T-helper 2 cell treated with Interferon-gamma antibody and Interleukin-4, amounts not matched to agents 5 μg/mL and 100 μg/mL, for 36 hours (primary cell): ENCODE results near the gene ZNF844.

ENCODE experiments used
- DNase-seq: peaks from one replicate; pipeline ENCODE4 v3.0.0; 2021; ENCODE audit warnings: low spot score
- H3K27ac Mint-ChIP-seq: one replicate; pipeline ENCODE4 v1.8.0; 2021; ENCODE audit warnings: mild to moderate bottlenecking, mixed read lengths
- H3K27me3 Mint-ChIP-seq: one replicate; pipeline ENCODE4 v1.8.0; 2021; ENCODE audit warnings: low read depth, mixed read lengths
- H3K36me3 Mint-ChIP-seq: one replicate; pipeline ENCODE4 v1.8.0; 2021; ENCODE audit warnings: low read depth, mixed read lengths
- H3K4me1 Mint-ChIP-seq: one replicate; pipeline ENCODE4 v1.8.0; 2021; ENCODE audit warnings: low read depth, mixed read lengths
- H3K4me3 Mint-ChIP-seq: one replicate; pipeline ENCODE4 v1.8.0; 2022; ENCODE audit warnings: mild to moderate bottlenecking, moderate library complexity, mixed read lengths
- H3K9me3 Mint-ChIP-seq: one replicate; pipeline ENCODE4 v1.8.0; 2021; ENCODE audit warnings: mixed read lengths

The ZNF844 gene

DNA sequence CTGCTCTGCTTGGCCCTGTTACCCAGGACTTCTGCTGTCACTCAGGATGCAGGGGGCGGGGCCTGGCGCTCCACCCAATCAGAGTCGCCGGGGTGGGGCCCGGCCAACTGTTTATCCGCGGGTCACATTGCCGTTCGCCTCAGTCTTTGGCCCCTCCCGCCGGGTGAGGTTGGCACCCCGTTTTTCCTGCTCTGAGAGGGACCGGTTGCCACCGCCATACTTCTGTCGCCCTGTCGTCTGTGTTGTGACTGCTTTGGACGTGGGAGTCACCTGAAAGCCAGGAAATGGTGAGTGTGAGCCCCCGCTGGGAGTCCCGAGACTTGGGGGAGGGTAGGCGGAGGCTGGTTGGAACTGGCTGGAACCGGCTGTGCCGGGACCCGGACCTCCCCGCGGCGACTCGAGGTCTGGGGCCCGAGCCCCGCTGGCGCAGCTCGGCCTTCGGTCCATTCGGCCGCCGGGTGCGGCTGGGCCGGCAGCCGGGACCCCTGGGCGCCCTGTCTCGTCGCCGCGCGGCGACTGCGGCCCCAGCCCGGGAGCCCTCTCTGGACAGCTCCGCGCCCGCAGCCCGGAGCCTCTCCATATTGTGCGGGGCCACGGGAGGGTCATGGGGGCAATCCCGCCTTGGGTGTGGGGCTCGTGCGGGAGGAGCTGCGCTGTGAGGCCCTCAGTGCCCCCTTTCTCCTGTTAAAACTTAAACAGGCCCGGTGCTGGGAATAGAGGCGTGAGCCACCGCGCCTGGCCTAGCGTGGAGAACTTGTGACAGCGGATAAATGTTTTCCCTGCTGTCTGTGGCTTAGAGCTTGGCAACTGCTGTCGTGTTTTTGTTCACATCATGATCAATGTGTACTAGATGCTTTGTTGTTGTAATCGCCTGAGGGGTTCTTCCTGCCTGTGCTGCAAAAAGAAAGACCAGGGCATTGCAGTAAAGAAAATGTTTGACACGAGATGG, at the start of gene ZNF844:
Gene ZNF844 (plus strand): TSS at position 142 of the 949 bp plus-strand sequence. CDS start 143 bp downstream, at position 285.
- Mint-ChIP-seq H3K4me1 (peaks cover 2% of the 10 kb centered on the region), H3K4me3 (peak within 1 kb of the TSS; percentile 74), H3K27me3 (no peaks in the 10 kb centered on the region), H3K27ac (peak within 1 kb of the TSS; percentile 69), H3K9me3 (peaks cover 14% of the 10 kb centered on the region), H3K36me3 (peaks cover 2% of the 10 kb centered on the region)
- peak; percentile 58 for DNase-seq

DNA sequence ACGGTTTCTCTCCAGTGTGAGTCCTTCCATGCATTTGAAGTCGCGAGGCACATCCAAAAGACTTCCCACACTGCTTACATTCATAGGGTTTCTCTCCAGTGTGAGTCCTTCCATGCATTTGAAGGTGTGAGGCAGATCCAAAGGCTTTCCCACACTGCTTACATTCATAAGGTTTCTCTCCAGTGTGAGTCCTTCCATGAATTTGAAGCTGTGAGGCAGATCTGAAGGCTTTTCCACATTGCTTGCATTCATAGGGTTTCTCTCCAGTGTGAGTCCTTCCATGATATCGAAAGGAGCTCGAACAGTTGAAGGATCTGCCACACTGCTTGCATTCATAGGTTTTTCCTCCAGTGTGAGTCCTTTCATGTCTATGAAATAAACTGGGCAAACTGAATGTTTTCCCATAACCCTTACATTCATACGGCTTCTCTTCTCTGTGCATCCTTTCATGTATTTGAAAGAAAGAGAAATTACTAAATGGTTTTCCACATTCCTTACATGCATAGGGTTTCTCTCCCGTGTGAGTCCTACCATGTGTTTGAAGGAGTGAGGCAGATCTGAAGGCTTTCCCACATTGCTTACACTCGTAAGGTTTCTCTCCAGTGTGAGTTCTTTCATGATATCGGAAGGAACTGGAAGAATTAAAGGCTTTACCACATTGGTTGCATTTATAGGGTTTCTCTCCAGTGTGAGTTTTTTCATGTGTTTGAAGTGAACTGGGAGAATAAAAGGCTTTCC, 49.3 kb upstream of the ZNF844 start:
- Mint-ChIP-seq H3K4me1 (no peaks in the 10 kb centered on the region), H3K9me3 (peaks cover 50% of the 10 kb centered on the region), H3K4me3 (no peak overlapping the region), H3K27me3 (no peaks in the 10 kb centered on the region), H3K27ac (no peak overlapping the region), H3K36me3 (peaks cover 60% of the 10 kb centered on the region)
- DNase-seq = no peak

DNA sequence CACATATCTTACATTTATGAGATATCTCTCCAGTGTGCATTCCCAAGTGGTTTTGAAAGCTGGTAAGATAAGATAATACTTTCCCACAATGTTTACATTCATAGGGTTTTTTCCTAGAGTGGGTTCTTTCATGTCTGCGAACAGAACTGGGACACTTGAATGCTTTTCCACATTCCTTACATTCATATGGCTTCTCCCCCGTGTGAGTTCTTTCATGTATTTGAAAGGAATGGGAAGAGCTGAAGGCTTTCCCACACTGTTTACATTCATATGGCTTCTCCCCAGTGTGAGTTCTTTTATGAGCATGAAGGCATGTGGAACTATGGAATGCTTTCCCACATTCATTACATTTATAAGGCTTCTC, 48.8 kb upstream of the ZNF844 start:
- Mint-ChIP-seq H3K9me3 (peaks cover 50% of the 10 kb centered on the region), H3K36me3 (peaks cover 57% of the 10 kb centered on the region)

DNA sequence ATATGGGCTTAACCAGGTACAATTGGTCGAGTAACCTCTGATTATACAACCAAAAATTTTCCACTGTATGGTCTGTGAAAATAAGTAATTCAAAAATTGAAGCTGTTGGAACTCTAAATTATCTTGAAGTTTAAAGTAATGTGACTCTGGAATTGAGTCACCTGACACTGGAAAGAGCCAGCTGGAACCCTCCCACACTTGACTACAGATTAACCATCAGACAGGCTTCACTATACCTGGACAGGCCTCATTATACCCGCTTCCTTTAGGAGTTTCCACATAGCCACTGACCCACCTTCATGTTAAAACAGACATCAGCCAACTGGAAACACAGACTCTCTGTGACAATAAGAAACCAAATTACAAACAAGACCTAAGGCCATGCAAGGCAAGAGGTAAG, 30.3 kb upstream of the ZNF844 start:
- H3K27me3 Mint-ChIP-seq = no peaks in the 10 kb centered on the region
- peaks cover 2% of the 10 kb centered on the region for H3K4me1 Mint-ChIP-seq
- H3K36me3 Mint-ChIP-seq = peaks cover 20% of the 10 kb centered on the region
- H3K9me3 Mint-ChIP-seq = peaks cover 48% of the 10 kb centered on the region
- no peak overlapping the region for H3K27ac Mint-ChIP-seq
- DNase-seq = no peak
- peak overlapping the region; percentile 46 for H3K4me3 Mint-ChIP-seq

More for the DNA sequence above, 48.8 kb upstream of the ZNF844 start:
- H3K27me3 Mint-ChIP-seq = no peaks in the 10 kb centered on the region
- no peak overlapping the region for H3K4me3 Mint-ChIP-seq
- no peak overlapping the region for H3K27ac Mint-ChIP-seq
- H3K4me1 Mint-ChIP-seq = no peaks in the 10 kb centered on the region
- no peak for DNase-seq

DNA sequence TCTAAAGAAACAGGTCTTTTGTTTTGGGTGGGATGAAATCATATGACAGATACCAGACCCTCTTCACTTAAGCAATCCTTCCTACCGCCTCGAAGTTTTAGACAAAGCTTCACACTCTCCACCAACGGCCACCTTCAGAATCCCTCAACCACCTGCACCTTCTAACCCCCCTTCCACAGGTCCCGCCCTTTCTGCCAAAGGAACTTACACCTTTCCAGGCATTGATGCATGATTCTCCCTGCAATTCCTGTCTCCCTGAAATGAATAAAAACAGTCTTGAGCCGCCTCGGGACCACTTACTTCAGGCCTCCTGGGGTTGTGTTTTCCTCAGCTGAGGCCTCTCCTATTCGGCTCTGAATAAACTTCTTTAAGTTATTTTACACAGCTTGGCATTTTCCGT, 29.9 kb upstream of the ZNF844 start:
- Mint-ChIP-seq H3K4me3 (peak overlapping the region; percentile 46), H3K9me3 (peaks cover 51% of the 10 kb centered on the region), H3K4me1 (peaks cover 2% of the 10 kb centered on the region), H3K36me3 (peaks cover 21% of the 10 kb centered on the region), H3K27ac (no peak overlapping the region), H3K27me3 (no peaks in the 10 kb centered on the region)
- DNase-seq = no peak

DNA sequence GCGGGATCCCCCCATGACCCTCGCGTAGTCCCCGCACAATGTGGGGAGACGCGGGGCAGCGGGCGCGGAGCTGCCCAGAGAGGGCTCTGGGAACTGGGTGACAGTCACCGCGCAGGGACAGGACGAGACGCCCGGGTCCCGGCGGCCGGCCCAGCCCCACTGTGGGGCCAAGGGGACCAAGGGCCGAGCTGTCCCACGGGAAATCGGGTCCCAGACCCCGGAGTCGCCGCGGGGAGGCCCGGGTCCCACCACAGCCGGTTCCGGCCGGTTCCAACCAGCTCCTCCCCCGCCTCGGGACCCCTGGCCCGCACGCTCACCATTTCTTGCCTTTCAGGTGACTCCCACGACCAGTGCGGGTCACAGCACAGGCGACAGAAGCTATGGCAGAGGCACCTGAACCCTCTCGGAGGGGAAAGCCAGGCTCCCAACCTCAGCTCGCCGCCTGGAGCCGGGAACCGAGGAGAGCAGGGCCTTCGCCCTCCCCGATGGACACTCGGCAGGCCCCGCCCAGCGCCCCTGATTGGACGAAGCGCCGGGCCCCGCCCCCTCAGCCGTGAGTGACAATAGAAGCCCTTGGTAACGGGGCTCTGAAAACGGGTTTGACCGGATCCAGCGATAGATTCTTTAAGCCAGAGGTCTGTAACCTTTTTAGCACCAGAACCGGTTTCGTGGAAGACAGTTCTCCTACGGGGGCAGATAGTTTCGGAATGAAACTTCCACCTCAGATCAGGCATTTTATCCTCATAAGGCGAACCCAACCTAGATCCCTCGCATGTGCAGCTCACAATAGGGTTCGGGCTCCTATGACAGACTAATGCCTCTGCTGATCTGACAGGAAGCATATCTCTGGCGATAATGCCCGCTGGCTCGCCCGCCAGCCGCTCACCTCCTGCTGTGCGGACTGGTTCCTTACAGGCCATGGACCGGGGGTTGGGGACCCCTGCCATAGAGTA, 29.0 kb upstream of the ZNF844 start, which contains the start of gene ZNF433:
Gene ZNF433 (minus strand): TSS at position 460 of the 953 bp plus-strand sequence. CDS start 140 bp downstream, at position 320.
- Mint-ChIP-seq H3K9me3 (peaks cover 49% of the 10 kb centered on the region), H3K4me1 (peaks cover 2% of the 10 kb centered on the region), H3K27ac (no peak within 1 kb of the TSS), H3K4me3 (peak within 1 kb of the TSS; percentile 70), H3K36me3 (peaks cover 18% of the 10 kb centered on the region), H3K27me3 (no peaks in the 10 kb centered on the region)
- DNase-seq = peak; percentile 51

DNA sequence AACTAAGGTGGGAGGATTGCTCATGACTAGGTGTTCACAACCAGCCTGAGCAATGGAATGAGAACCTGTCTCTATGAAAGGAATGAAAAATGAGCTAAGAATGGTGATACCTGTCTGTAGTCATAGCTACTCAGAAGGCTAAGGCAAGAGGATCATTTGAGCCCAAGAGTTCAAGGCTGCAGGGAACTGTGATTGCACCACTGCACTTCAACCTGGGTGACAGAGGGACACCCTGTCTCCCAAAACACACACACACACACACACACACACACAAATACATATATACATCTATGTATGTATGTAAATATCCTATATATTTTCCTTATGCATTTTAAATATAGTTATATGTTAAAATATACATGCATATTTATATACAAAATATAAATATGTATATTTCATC, 21.6 kb upstream of the ZNF844 start:
- DNase-seq = no peak
- no peaks in the 10 kb centered on the region for H3K4me1 Mint-ChIP-seq
- no peak overlapping the region for H3K4me3 Mint-ChIP-seq
- no peaks in the 10 kb centered on the region for H3K27me3 Mint-ChIP-seq
- peaks cover 55% of the 10 kb centered on the region for H3K9me3 Mint-ChIP-seq
- H3K27ac Mint-ChIP-seq = no peak overlapping the region
- peaks cover 38% of the 10 kb centered on the region for H3K36me3 Mint-ChIP-seq

DNA sequence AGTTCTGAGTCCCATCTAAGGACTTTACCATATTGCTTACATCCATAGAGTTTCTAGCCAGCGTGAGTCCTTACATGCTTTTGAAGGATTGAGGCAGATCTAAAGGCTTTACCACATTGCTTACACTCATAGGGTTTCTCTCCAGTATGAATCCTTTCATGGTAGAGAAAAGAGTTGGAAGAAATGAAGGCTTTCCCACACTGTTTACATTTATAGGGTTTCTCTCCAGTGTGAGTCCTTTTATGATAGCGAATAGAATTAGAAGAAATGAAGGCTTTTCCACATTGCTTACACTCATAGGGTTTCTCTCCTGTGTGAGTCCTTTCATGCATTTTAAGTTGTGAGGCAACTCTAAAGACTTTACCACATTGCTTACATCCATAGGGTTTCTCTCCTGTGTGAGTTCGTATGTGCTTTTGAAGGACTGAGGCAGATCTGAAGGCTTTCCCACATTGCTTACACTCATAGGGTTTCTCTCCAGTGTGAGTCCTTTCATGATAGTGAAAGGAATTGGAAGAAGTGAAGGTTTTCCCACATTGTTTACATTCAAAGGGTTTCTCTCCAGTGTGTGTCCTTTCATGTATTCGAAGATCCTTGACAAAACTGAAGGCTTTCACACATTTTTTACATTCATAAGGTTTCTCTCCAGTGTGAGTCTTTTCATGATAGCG, 20.6 kb upstream of the ZNF844 start:
- Mint-ChIP-seq H3K9me3 (peaks cover 54% of the 10 kb centered on the region), H3K27me3 (no peaks in the 10 kb centered on the region)

DNA sequence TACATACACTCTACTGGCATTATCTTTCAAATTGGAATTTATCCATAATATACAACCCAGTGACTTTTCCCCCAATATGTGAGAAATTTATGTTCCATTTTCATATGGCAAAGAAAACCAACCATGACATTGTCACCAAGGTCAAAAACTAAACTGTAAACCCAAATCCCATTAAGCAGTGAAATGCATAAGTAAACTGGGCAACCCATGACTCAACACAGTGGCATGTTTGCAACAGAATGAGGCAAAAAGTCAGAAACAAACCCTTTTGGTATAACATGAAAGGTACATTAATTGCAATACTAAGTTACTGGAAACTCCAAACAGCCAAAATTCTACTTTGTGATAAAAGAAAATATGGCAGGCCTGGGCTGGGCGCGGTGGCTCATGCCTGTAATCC, 16.7 kb upstream of the ZNF844 start:
- H3K4me1 Mint-ChIP-seq = peaks cover 5% of the 10 kb centered on the region
- no peak overlapping the region for H3K27ac Mint-ChIP-seq
- peaks cover 3% of the 10 kb centered on the region for H3K27me3 Mint-ChIP-seq
- H3K36me3 Mint-ChIP-seq = peaks cover 41% of the 10 kb centered on the region
- H3K9me3 Mint-ChIP-seq = peaks cover 48% of the 10 kb centered on the region
- no peak overlapping the region for H3K4me3 Mint-ChIP-seq
- no peak for DNase-seq

More for the DNA sequence above, 20.6 kb upstream of the ZNF844 start:
- H3K27ac Mint-ChIP-seq = no peak overlapping the region
- no peak for DNase-seq
- no peak overlapping the region for H3K4me3 Mint-ChIP-seq
- peaks cover 37% of the 10 kb centered on the region for H3K36me3 Mint-ChIP-seq
- no peaks in the 10 kb centered on the region for H3K4me1 Mint-ChIP-seq

DNA sequence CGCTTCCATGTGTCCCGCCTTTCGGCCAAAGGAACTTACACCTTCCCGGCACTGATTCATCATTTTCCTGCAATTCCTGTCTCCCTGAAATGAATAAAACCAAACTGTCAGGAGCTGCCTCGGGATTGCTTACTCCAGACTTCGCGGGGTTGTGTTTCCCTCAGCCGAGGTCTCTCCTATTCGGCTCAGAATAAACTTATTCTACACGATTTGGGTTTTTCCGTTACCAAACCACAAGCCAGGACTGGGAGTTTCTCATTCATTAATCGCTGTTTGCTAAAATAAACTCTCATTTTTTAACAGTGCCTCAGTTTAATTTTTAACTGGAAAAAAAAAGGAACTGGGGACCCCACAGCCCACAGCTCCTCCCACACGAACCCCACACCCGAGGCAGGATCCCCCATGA, 12.4 kb upstream of the ZNF844 start:
- Mint-ChIP-seq H3K4me1 (peaks cover 9% of the 10 kb centered on the region), H3K4me3 (peak overlapping the region; percentile 76), H3K27ac (no peak overlapping the region), H3K36me3 (peaks cover 13% of the 10 kb centered on the region), H3K9me3 (peaks cover 16% of the 10 kb centered on the region), H3K27me3 (peaks cover 7% of the 10 kb centered on the region)
- DNase-seq = no peak

DNA sequence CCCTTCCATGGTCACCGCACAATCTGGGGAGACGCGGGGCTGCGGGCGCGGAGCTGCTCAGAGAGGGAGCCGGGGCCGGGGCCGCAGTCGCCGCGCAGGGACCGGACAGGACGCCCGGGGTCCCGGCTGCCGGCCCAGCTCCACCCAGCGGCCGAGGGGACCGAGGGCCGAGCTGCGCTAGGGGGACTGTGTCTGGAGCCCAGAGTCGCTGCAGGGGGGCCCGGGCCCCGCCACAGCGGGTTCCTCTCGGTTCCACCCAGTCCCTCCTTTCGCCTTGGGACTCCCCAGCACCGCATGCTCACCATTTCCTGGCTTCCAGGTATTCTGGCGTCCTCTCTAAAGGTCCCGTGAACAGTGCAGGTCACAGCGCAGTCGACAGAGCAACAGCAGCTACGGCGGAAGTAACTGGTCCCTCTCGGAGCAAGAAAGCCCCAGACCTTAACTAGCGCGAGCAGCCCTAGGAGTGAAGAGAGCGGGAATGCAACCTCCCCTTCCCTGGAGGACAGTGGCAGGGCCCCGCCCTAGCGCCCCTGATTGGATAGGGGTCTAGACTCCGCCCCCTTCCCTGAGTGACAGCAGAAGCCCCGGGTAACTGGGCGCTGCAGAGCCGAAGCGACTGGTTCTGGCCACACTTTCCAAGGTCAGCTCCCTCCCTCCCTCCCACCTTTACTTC, 11.9 kb upstream of the ZNF844 start, which contains the start of gene ZNF878:
Gene ZNF878 (minus strand): TSS at position 465 of the 673 bp plus-strand sequence. CDS start 160 bp downstream, at position 305.
- H3K4me3 Mint-ChIP-seq = peak within 1 kb of the TSS; percentile 87
- peaks cover 9% of the 10 kb centered on the region for H3K4me1 Mint-ChIP-seq
- peaks cover 10% of the 10 kb centered on the region for H3K36me3 Mint-ChIP-seq
- peak within 1 kb of the TSS; percentile 55 for H3K27ac Mint-ChIP-seq
- H3K27me3 Mint-ChIP-seq = peaks cover 7% of the 10 kb centered on the region
- peak; percentile 57 for DNase-seq
- peaks cover 11% of the 10 kb centered on the region for H3K9me3 Mint-ChIP-seq

DNA sequence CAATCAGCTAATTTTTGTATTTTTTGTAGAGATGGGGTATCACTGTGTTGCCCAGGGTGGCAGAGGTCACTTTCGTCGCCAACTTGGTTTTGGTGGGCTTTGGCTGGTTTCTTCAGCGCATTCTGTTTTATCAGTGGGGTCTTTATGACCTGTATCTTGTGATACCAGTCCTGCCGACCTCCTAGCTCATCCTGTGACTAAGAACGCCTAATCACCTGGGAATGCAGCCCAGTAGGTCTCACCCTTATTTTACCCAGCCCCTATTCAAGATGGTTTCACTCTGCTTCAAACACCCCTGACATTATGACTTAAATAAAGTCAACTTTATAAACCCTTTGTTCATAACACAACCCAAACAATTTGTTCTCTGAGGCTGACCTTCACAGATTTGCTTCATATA, 8.7 kb upstream of the ZNF844 start:
- Mint-ChIP-seq H3K4me1 (peaks cover 11% of the 10 kb centered on the region), H3K27ac (no peak overlapping the region), H3K9me3 (peaks cover 4% of the 10 kb centered on the region), H3K36me3 (peaks cover 4% of the 10 kb centered on the region), H3K4me3 (no peak overlapping the region), H3K27me3 (peaks cover 7% of the 10 kb centered on the region)
- no peak for DNase-seq
